H1 (cell line): ENCODE data around the gene MAGI2. TPM values are rescaled to one million over a fixed set of nuclear protein-coding genes. Genes with fewer than 3 reads are reported as not detected.

Experiments
- BRCA1 ChIP-seq: IDR thresholded peaks from 2 replicates; pipeline ENCODE4 v1.6.1; 2012; ENCODE audit warnings: low read depth, low read length, improper control_type of control experiment
- CTCF ChIP-seq, 3 experiments: IDR thresholded peaks; 1 replicate in 2 of 3; 2 replicates in 1 of 3; pipeline versions ENCODE4 v1.5.1 to v1.6.1; 2011; ENCODE audit warnings: low read length in 3 of 3, mild to moderate bottlenecking in 3 of 3, inconsistent platforms in 2 of 3, low read depth in 1 of 3, moderate library complexity in 1 of 3; ENCODE audit not compliant: insufficient read depth in 1 of 3; ENCODE audit errors: control extremely low read depth in 1 of 3
- polyA plus RNA-seq, 7 experiments: library from polyadenylated mRNA; depleted of rRNA in 3 of 7; stranded (reverse) in 5 of 7; unstranded in 2 of 7; fragments of >200 nt in 5 of 7; fragments of 200-250 nt in 2 of 7; gene quantifications; 1 replicate in 5 of 7; 2 replicates in 1 of 7; 4 replicates in 1 of 7; pipeline versions ENCODE4 v1.2.1 to v1.2.3, GENCODE V29; 2011 to 2013; ENCODE audit warnings: missing spikeins in 2 of 7, mixed read lengths in 2 of 7
- total RNA-seq: library from RNA; stranded (reverse); fragmentation: NEBNext Ultra II Directional; extraction: Animal tissue kit (Norgen Biotek cat#: 25700); gene quantifications from 2 replicates; pipeline ENCODE4 v1.2.1, GENCODE V29; 2021

MAGI2 gene
- total and polyA plus RNA-seq, 2 of the 8 experiments (the other 6 are each of a cell fraction or from before 2014, with no cell fraction given): 6.0 to 27.3 TPM

- TF ChIP-seq BRCA1: no peak
- TF ChIP-seq CTCF (IDR thresholded peaks at IDR 0.05; ENCODE audit: control extremely low read depth in 1 of 3, insufficient read depth in 1 of 3, low read depth in 1 of 3, low read length in 3 of 3): no peak
Measured at GRCh38 chr7:79458796-79459195, 5.3 kb upstream of the MAGI2 start (continued).
